Caco-2 (cell line): ENCODE data around the gene AGPS. TPM values are rescaled to one million over a fixed set of nuclear protein-coding genes. Genes with fewer than 3 reads are reported as not detected.

Source experiments
- BruUV-seq: library from RNA; stranded (reverse); fragments of 400-500 nt; replicated peaks from 2 replicates; lab custom pipeline; 2021; lab: Mats Ljungman, UMichigan
- CTCF ChIA-PET: fragments of 300-600 bp; sonication (Branson Sonifier 250); formaldehyde crosslinking; loops from one replicate; lab custom pipeline; 2022; ENCODE audit warnings: antibody characterized with exemption; lab: Charles Lee
- POLR2A ChIA-PET: fragments of 300-600 bp; sonication (Branson Sonifier 250); formaldehyde crosslinking; loops from one replicate; lab custom pipeline; 2022; ENCODE audit warnings: antibody characterized with exemption; lab: Charles Lee
- DNase-seq, 2 experiments: peaks; one replicate each; pipeline versions ENCODE4 v3.0.0 to v3.0.0-alpha.2; 2020 to 2022
- H3K27me3 ChIP-seq: replicated peaks from 2 replicates; pipeline ENCODE4 v1.6.0; 2011; ENCODE audit warnings: low read length; ENCODE audit not compliant: control insufficient read depth, insufficient read depth
- H3K36me3 ChIP-seq: 2 replicates; pipeline ENCODE4 v1.5.1; 2011; ENCODE audit warnings: low read length; ENCODE audit not compliant: control insufficient read depth, insufficient read depth
- H3K4me1 ChIP-seq: fragments of 250-450 bp; sonication (Bioruptor Pico); 2 replicates; pipeline ENCODE4 v1.5.1; 2020; ENCODE audit warnings: mild to moderate bottlenecking
- H3K4me3 ChIP-seq: 2 replicates; pipeline ENCODE4 v1.5.1; 2011; ENCODE audit warnings: low read depth, mild to moderate bottlenecking, control low read depth, low read length
- H3K9me3 ChIP-seq: fragments of 250-450 bp; sonication (Bioruptor Pico); 2 replicates; pipeline ENCODE4 v1.5.1; 2020; ENCODE audit warnings: mild to moderate bottlenecking, moderate library complexity
- H3K27ac Mint-ChIP-seq: one replicate; pipeline ENCODE4 v1.8.0; 2022; ENCODE audit warnings: mixed read lengths; ENCODE audit not compliant: unreplicated experiment
- H3K27me3 Mint-ChIP-seq: one replicate; pipeline ENCODE4 v1.8.0; 2022; ENCODE audit warnings: mixed read lengths; ENCODE audit not compliant: insufficient read depth, unreplicated experiment
- H3K36me3 Mint-ChIP-seq: one replicate; pipeline ENCODE4 v1.8.0; 2022; ENCODE audit warnings: mild to moderate bottlenecking, mixed read lengths; ENCODE audit not compliant: insufficient read depth, unreplicated experiment
- H3K4me1 Mint-ChIP-seq: one replicate; pipeline ENCODE4 v1.8.0; 2022; ENCODE audit warnings: low read depth, mixed read lengths; ENCODE audit not compliant: unreplicated experiment
- H3K4me3 Mint-ChIP-seq: one replicate; pipeline ENCODE4 v1.8.0; 2022; ENCODE audit warnings: mild to moderate bottlenecking, moderate library complexity, mixed read lengths; ENCODE audit not compliant: unreplicated experiment
- H3K9me3 Mint-ChIP-seq: one replicate; pipeline ENCODE4 v1.8.0; 2022; ENCODE audit warnings: mixed read lengths; ENCODE audit not compliant: unreplicated experiment
- intact Hi-C: fragments of 100-400 bp; cut with micrococcal nuclease; formaldehyde crosslinking; loops from one replicate; pipeline ENCODE4 v1.10.0; 2022; ENCODE audit not compliant: unreplicated experiment
- total RNA-seq: library from RNA; stranded (reverse); gene quantifications from 2 replicates; pipeline ENCODE4 v1.2.3, GENCODE V29; 2022
- TF ChIP-seq, protein P1 (sequence below), 2 experiments: fragments of 200-600 bp in 1 of 2; IDR thresholded peaks; 1 replicate in 1 of 2; 2 replicates in 1 of 2; pipeline versions ENCODE4 v1.5.1 to v1.8.0; 2011 to 2022; ENCODE audit warnings: antibody characterized with exemption in 1 of 2, control low read depth in 1 of 2, inconsistent platforms in 1 of 2, low read depth in 1 of 2, low read length in 1 of 2, mild to moderate bottlenecking in 1 of 2, moderate library complexity in 1 of 2; ENCODE audit not compliant: insufficient read depth in 1 of 2, severe bottlenecking in 1 of 2, unreplicated experiment in 1 of 2

The AGPS gene
- total RNA-seq, 1 experiment from 2014 or later = 105 TPM

DNA sequence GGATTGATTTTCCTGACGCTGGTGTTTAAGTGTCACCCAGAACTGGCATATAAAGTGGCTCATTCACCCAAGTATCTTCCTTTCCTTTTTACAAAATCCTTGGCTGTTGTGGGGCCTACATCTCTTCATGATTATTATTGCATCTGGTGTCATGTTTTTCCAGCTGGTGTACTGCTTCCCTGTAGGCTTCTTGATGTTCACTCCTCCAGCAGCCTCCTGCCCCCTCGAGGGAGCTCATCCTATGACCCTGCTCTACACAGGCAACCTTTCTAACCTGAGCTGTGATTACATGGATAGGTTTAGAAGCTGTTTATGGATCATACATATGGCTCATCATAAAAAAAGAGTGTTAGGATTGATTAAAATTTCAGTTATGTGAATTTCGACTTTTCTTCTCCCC, 12.4 kb upstream of the AGPS start:
- H3K4me3 ChIP-seq = no peak overlapping the region
- ChIA-PET POLR2A (no interaction called here), CTCF (no interaction called here)
- TF ChIP-seq, protein P1, sequence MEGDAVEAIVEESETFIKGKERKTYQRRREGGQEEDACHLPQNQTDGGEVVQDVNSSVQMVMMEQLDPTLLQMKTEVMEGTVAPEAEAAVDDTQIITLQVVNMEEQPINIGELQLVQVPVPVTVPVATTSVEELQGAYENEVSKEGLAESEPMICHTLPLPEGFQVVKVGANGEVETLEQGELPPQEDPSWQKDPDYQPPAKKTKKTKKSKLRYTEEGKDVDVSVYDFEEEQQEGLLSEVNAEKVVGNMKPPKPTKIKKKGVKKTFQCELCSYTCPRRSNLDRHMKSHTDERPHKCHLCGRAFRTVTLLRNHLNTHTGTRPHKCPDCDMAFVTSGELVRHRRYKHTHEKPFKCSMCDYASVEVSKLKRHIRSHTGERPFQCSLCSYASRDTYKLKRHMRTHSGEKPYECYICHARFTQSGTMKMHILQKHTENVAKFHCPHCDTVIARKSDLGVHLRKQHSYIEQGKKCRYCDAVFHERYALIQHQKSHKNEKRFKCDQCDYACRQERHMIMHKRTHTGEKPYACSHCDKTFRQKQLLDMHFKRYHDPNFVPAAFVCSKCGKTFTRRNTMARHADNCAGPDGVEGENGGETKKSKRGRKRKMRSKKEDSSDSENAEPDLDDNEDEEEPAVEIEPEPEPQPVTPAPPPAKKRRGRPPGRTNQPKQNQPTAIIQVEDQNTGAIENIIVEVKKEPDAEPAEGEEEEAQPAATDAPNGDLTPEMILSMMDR (IDR thresholded peaks at IDR 0.05; ENCODE audit: insufficient read depth in 1 of 2, low read depth in 1 of 2, low read length in 1 of 2, severe bottlenecking in 1 of 2, unreplicated experiment in 1 of 2) = no peak
- no peaks in the 10 kb centered on the region for H3K9me3 ChIP-seq
- Mint-ChIP-seq H3K4me1 (no peaks in the 10 kb centered on the region), H3K27me3 (no peaks in the 10 kb centered on the region), H3K36me3 (no peaks in the 10 kb centered on the region), H3K9me3 (peaks cover 5% of the 10 kb centered on the region), H3K27ac (no peak overlapping the region), H3K4me3 (no peak overlapping the region)
- no peaks in the 10 kb centered on the region for H3K27me3 ChIP-seq
- H3K36me3 ChIP-seq = no peaks in the 10 kb centered on the region
- no TSS peak for BruUV-seq
- DNase-seq = no peak
- no peaks in the 10 kb centered on the region for H3K4me1 ChIP-seq
- intact Hi-C loops = no loop called here

DNA sequence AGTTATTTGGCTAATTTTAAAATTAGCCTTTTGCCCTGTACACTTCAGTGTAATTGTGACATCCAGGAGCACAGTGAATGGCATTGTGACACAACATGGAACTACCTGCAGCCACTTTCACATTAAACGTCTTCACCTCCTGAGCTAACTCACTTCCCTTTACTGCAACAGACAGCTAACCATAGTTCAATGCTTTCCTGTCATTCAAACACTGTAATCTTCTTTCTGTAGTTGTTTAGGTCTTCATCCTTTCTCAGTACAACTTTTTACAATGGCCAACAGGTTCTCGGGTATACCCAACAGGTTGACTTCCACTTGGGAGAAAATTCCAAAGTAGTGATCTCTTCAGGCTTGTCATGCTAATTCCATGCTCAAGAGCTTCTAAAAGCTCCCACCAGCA, 8.6 kb upstream of the AGPS start:
- TF ChIP-seq, protein P1 (IDR thresholded peaks at IDR 0.05; ENCODE audit: insufficient read depth in 1 of 2, low read depth in 1 of 2, low read length in 1 of 2, severe bottlenecking in 1 of 2, unreplicated experiment in 1 of 2) = no peak
- Histone ChIP-seq H3K4me1 (no peaks in the 10 kb centered on the region), H3K27me3 (no peaks in the 10 kb centered on the region), H3K36me3 (no peaks in the 10 kb centered on the region), H3K4me3 (no peak overlapping the region), H3K9me3 (no peaks in the 10 kb centered on the region)
- H3K4me3 Mint-ChIP-seq = no peak overlapping the region
- CTCF ChIA-PET = no interaction called here
- H3K36me3 Mint-ChIP-seq = no peaks in the 10 kb centered on the region
- no peaks in the 10 kb centered on the region for H3K4me1 Mint-ChIP-seq
- no peaks in the 10 kb centered on the region for H3K9me3 Mint-ChIP-seq
- POLR2A ChIA-PET = interaction anchor here (0.6 kb wide), 1 partner anchor 8 kb away, joined by 3 read pairs; no protein-coding TSS in a partner anchor
- no peaks in the 10 kb centered on the region for H3K27me3 Mint-ChIP-seq
- intact Hi-C loops = no loop called here
- no peak for DNase-seq
- BruUV-seq = no TSS peak
- no peak overlapping the region for H3K27ac Mint-ChIP-seq

DNA sequence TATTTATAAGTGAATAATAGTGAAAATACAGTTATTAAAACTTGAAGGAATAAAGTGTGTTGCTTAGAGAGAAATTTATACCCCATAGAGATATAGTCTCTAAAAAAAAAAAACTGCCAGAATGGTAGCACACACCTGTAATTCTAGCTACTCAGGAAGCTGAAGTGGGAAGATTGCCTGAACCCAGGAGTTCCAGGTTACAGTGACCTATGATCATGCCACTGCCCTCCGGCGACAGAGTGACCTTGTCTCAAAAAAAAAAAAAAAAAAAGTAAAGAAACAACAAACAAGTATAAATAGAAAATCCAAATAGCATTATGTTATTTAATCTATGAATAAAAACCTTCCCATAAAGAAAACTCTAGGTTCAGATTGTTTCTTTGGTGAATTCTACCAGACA, 7.4 kb upstream of the AGPS start:
- Histone ChIP-seq H3K4me3 (no peak overlapping the region), H3K27me3 (no peaks in the 10 kb centered on the region), H3K4me1 (no peaks in the 10 kb centered on the region), H3K36me3 (no peaks in the 10 kb centered on the region), H3K9me3 (no peaks in the 10 kb centered on the region)
- CTCF ChIA-PET = no interaction called here
- Mint-ChIP-seq H3K27ac (no peak overlapping the region), H3K9me3 (no peaks in the 10 kb centered on the region), H3K4me3 (no peak overlapping the region), H3K36me3 (no peaks in the 10 kb centered on the region), H3K4me1 (no peaks in the 10 kb centered on the region), H3K27me3 (no peaks in the 10 kb centered on the region)
- BruUV-seq = no TSS peak
- POLR2A ChIA-PET = no interaction called here
- DNase-seq = no peak
- TF ChIP-seq, protein P1 (IDR thresholded peaks at IDR 0.05; ENCODE audit: insufficient read depth in 1 of 2, low read depth in 1 of 2, low read length in 1 of 2, severe bottlenecking in 1 of 2, unreplicated experiment in 1 of 2) = no peak
- intact Hi-C loops = no loop called here
